Measurements from ENCODE around the gene DOCK1. TPM values are rescaled to one million over a fixed set of nuclear protein-coding genes. Genes with fewer than 3 reads are reported as not detected.

Gene DOCK1
- total and polyA plus RNA-seq, 2 donors from 2014 or later = 15.8 to 81.7 TPM

DNA sequence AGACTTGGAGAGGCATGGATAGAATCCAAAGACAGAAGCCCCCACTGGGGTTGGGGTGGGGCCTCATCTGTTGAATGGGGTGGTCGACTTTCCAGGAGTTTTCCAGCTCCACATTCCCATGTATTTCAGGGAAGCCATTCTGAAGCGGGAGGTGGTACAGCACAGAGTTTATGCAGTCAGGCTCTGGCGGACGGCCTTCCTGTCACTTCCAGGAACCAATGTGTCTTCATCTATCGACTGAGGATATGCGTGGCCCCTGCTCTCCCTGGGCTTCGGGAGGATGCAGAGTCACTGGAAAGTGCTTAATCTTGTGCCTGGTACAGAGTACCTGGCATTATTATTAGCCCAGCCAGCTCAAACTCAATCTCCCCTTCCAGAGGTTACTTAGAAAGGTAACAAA is 26.3 kb downstream of the DOCK1 start:
- Histone ChIP-seq H3K27ac (ENCODE audit: low read depth in 2 of 2, low read length in 2 of 2) (no peak overlapping the region), H3K27me3 (ENCODE audit: control insufficient read depth, insufficient read depth, low read length) (no peaks in the 10 kb centered on the region), H3K36me3 (ENCODE audit: control insufficient read depth in 2 of 3, insufficient read depth in 3 of 3, low read length in 3 of 3) (no peaks in the 10 kb centered on the region), H3K4me1 (ENCODE audit: control insufficient read depth in 2 of 3, insufficient read depth in 2 of 3, low read depth in 1 of 3, low read length in 3 of 3) (peaks cover 0 to 38% (median 31%) of the 10 kb centered on the region in 3 donors), H3K9me3 (ENCODE audit: control insufficient read depth in 2 of 3, insufficient read depth in 1 of 3, low read length in 3 of 3) (no peaks in the 10 kb centered on the region), H3K9ac (ENCODE audit: low read length in 3 of 3) (peak overlapping the region in 1 of 3 donors; percentile 48), H3K4me3 (ENCODE audit: low read length in 3 of 3) (peak overlapping the region in 2 of 3 donors; percentile 30 to 49)
- no peak for FAIRE-seq
- no peak for DNase-seq
- TF ChIP-seq, protein P1, sequence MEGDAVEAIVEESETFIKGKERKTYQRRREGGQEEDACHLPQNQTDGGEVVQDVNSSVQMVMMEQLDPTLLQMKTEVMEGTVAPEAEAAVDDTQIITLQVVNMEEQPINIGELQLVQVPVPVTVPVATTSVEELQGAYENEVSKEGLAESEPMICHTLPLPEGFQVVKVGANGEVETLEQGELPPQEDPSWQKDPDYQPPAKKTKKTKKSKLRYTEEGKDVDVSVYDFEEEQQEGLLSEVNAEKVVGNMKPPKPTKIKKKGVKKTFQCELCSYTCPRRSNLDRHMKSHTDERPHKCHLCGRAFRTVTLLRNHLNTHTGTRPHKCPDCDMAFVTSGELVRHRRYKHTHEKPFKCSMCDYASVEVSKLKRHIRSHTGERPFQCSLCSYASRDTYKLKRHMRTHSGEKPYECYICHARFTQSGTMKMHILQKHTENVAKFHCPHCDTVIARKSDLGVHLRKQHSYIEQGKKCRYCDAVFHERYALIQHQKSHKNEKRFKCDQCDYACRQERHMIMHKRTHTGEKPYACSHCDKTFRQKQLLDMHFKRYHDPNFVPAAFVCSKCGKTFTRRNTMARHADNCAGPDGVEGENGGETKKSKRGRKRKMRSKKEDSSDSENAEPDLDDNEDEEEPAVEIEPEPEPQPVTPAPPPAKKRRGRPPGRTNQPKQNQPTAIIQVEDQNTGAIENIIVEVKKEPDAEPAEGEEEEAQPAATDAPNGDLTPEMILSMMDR (IDR thresholded peaks at IDR 0.05; ENCODE audit: borderline replicate concordance, extremely low read depth, insufficient read depth) = no peak
- intact Hi-C loops (cut with DNase I) = no loop called here

DNA sequence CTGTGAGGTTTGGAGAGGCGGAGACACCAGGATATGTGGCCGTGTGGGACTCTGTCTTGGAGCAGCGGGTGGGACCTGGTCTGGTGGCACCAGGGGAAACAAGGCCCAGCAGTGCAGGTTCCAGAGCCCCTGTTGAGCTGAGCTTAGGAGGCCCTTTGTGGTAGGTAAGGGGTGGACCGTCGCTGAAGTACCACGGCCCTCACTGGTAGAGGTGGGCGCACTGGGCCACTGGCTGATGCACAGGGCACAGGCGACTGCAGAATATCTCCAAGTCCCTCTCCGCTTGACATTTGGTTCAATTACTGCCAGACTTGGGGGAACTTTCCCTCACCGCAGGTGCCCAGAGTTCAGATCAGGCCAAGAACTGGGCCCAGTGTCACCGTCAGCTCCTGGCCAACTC is 27.3 kb downstream of the DOCK1 start:
- TF ChIP-seq, protein P1 (IDR thresholded peaks at IDR 0.05; ENCODE audit: borderline replicate concordance, extremely low read depth, insufficient read depth) = no peak
- H3K36me3 ChIP-seq (ENCODE audit: control insufficient read depth in 2 of 3, insufficient read depth in 3 of 3, low read length in 3 of 3) = no peaks in the 10 kb centered on the region
- peaks cover 0 to 2% (median 0%) of the 10 kb centered on the region in 3 donors for H3K9me3 ChIP-seq (ENCODE audit: control insufficient read depth in 2 of 3, insufficient read depth in 1 of 3, low read length in 3 of 3)
- FAIRE-seq (no peak), DNase-seq (no peak)
- intact Hi-C loops (cut with DNase I) = no loop called here
- H3K27me3 ChIP-seq (ENCODE audit: control insufficient read depth, insufficient read depth, low read length) = no peaks in the 10 kb centered on the region
- H3K4me1 ChIP-seq (ENCODE audit: control insufficient read depth in 2 of 3, insufficient read depth in 2 of 3, low read depth in 1 of 3, low read length in 3 of 3) = peaks cover 0 to 38% (median 31%) of the 10 kb centered on the region in 3 donors
- no peak overlapping the region for H3K4me3 ChIP-seq (ENCODE audit: low read length in 3 of 3)
- H3K27ac ChIP-seq (ENCODE audit: low read depth in 2 of 2, low read length in 2 of 2) = no peak overlapping the region
- H3K9ac ChIP-seq (ENCODE audit: low read length in 3 of 3) = no peak overlapping the region

DNA sequence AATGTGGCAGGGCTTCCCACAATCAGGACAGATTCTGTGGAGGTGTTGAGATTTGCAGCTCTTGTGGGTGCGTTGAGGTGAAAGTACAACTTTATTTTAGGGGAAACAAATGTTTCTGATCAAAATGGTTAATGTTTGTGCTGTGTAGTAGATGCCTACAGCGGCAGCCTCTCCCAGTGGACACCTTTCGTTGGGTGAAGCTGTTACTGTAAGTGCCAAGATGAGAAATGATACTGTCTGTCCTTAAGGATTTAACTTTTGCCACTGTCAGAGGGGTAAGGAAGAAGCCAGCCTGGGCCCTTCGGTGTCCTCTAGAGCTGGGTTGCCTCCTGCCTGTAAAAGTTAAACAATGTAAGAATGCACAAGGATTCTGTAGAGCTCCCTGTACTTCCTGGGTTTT is 27.9 kb downstream of the DOCK1 start:
- Histone ChIP-seq H3K36me3 (ENCODE audit: control insufficient read depth in 2 of 3, insufficient read depth in 3 of 3, low read length in 3 of 3) (no peaks in the 10 kb centered on the region), H3K27ac (ENCODE audit: low read depth in 2 of 2, low read length in 2 of 2) (no peak overlapping the region), H3K9ac (ENCODE audit: low read length in 3 of 3) (no peak overlapping the region), H3K27me3 (ENCODE audit: control insufficient read depth, insufficient read depth, low read length) (no peaks in the 10 kb centered on the region), H3K4me1 (ENCODE audit: control insufficient read depth in 2 of 3, insufficient read depth in 2 of 3, low read depth in 1 of 3, low read length in 3 of 3) (peaks cover 0 to 36% (median 28%) of the 10 kb centered on the region in 3 donors), H3K9me3 (ENCODE audit: control insufficient read depth in 2 of 3, insufficient read depth in 1 of 3, low read length in 3 of 3) (peaks cover 0 to 2% (median 0%) of the 10 kb centered on the region in 3 donors), H3K4me3 (ENCODE audit: low read length in 3 of 3) (no peak overlapping the region)
- intact Hi-C loops (cut with DNase I) = no loop called here
- no peak for FAIRE-seq
- DNase-seq = no peak
- TF ChIP-seq, protein P1 (IDR thresholded peaks at IDR 0.05; ENCODE audit: borderline replicate concordance, extremely low read depth, insufficient read depth) = no peak
